ENCODE results near the gene ZNF385D. TPM values are rescaled to one million over a fixed set of nuclear protein-coding genes. Genes with fewer than 3 reads are reported as not detected.

Gene ZNF385D
- total RNA-seq, 1 donor from 2014 or later, result not detected

- peaks cover 10% of the 10 kb centered on the region for H3K9me3 Mint-ChIP-seq
- no peaks in the 10 kb centered on the region for H3K4me1 Mint-ChIP-seq
- no peak for TF ChIP-seq CTCF (IDR thresholded peaks at IDR 0.05)
- no peak overlapping the region for H3K4me3 Mint-ChIP-seq
- ChIA-PET POLR2A (no interaction called here), CTCF (no interaction called here)
- intact Hi-C loops (cut with micrococcal nuclease), result no loop called here
- H3K27ac Mint-ChIP-seq, result no peak overlapping the region
- ATAC-seq (ENCODE audit: low read depth) (no peak), DNase-seq (no peak)
- no peaks in the 10 kb centered on the region for H3K36me3 Mint-ChIP-seq (ENCODE audit: low read depth)
- H3K27me3 Mint-ChIP-seq, result no peaks in the 10 kb centered on the region
These were observed 21.7 kb downstream of the ZNF385D start for GRCh38 chr3:21729331-21729730.

DNA sequence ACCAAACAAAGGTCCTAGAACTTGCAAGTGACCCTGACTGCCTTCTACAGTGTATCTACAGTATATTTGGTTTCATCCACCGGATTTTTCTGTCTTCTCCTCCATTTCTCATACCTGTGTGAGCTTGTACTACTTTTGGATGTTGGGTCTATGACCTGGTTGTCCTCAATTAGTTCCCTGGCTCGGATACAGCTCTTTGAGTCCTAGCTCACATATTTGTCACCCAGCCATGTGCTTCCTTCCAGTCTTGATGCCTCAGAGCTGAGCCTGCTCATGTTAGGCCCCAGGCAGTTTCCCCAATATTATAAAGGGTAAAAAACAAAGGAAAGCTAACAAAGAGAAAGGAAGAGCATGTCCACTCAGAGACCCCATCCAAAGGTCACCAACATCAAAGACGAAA is 28.2 kb downstream of the ZNF385D start:
- no peaks in the 10 kb centered on the region for H3K36me3 Mint-ChIP-seq (ENCODE audit: low read depth)
- peaks cover 13% of the 10 kb centered on the region for H3K9me3 Mint-ChIP-seq
- POLR2A ChIA-PET, result no interaction called here
- no peak for TF ChIP-seq CTCF (IDR thresholded peaks at IDR 0.05)
- CTCF ChIA-PET, result no interaction called here
- no peak for DNase-seq
- ATAC-seq (ENCODE audit: low read depth), result no peak
- no peaks in the 10 kb centered on the region for H3K27me3 Mint-ChIP-seq
- H3K4me1 Mint-ChIP-seq, result no peaks in the 10 kb centered on the region
- no peak overlapping the region for H3K27ac Mint-ChIP-seq
- intact Hi-C loops (cut with micrococcal nuclease), result no loop called here
- no peak overlapping the region for H3K4me3 Mint-ChIP-seq

GRCh38 chr3:21722301-21722700 is 28.7 kb downstream of the ZNF385D start:
- H3K27ac Mint-ChIP-seq, result no peak overlapping the region
- no peak for TF ChIP-seq CTCF (IDR thresholded peaks at IDR 0.05)
- ATAC-seq (ENCODE audit: low read depth), result no peak
- intact Hi-C loops (cut with micrococcal nuclease), result no loop called here
- no peaks in the 10 kb centered on the region for H3K4me1 Mint-ChIP-seq
- H3K9me3 Mint-ChIP-seq, result peaks cover 13% of the 10 kb centered on the region
- no peak overlapping the region for H3K4me3 Mint-ChIP-seq
- no peaks in the 10 kb centered on the region for H3K36me3 Mint-ChIP-seq (ENCODE audit: low read depth)
- POLR2A ChIA-PET, result no interaction called here
- DNase-seq, result no peak
- CTCF ChIA-PET, result no interaction called here
- H3K27me3 Mint-ChIP-seq, result no peaks in the 10 kb centered on the region

GRCh38 chr3:21718943-21719591 is 31.9 kb downstream of the ZNF385D start:
- no peak for DNase-seq
- intact Hi-C loops (cut with micrococcal nuclease), result no loop called here
- no peak for ATAC-seq (ENCODE audit: low read depth)
- Mint-ChIP-seq H3K27ac (no peak overlapping the region), H3K4me1 (no peaks in the 10 kb centered on the region), H3K36me3 (ENCODE audit: low read depth) (no peaks in the 10 kb centered on the region), H3K9me3 (peaks cover 12% of the 10 kb centered on the region), H3K4me3 (no peak overlapping the region), H3K27me3 (no peaks in the 10 kb centered on the region)
- no peak for TF ChIP-seq CTCF (IDR thresholded peaks at IDR 0.05)
- POLR2A ChIA-PET, result no interaction called here
- CTCF ChIA-PET, result no interaction called here

GRCh38 chr3:21718161-21718765 is 32.7 kb downstream of the ZNF385D start:
- Mint-ChIP-seq H3K4me3 (no peak overlapping the region), H3K9me3 (peaks cover 12% of the 10 kb centered on the region), H3K4me1 (no peaks in the 10 kb centered on the region), H3K27me3 (no peaks in the 10 kb centered on the region), H3K36me3 (ENCODE audit: low read depth) (no peaks in the 10 kb centered on the region), H3K27ac (no peak overlapping the region)
- CTCF ChIA-PET, result no interaction called here
- intact Hi-C loops (cut with micrococcal nuclease), result no loop called here
- DNase-seq (no peak), ATAC-seq (ENCODE audit: low read depth) (no peak)
- TF ChIP-seq CTCF (IDR thresholded peaks at IDR 0.05), result no peak
- POLR2A ChIA-PET, result no interaction called here

All from activated B cell treated with CpG ODN at 0.5 μM for 24 hours (primary cell).